ENCODE measurements around the gene PPIL1.

Gene PPIL1

DNA sequence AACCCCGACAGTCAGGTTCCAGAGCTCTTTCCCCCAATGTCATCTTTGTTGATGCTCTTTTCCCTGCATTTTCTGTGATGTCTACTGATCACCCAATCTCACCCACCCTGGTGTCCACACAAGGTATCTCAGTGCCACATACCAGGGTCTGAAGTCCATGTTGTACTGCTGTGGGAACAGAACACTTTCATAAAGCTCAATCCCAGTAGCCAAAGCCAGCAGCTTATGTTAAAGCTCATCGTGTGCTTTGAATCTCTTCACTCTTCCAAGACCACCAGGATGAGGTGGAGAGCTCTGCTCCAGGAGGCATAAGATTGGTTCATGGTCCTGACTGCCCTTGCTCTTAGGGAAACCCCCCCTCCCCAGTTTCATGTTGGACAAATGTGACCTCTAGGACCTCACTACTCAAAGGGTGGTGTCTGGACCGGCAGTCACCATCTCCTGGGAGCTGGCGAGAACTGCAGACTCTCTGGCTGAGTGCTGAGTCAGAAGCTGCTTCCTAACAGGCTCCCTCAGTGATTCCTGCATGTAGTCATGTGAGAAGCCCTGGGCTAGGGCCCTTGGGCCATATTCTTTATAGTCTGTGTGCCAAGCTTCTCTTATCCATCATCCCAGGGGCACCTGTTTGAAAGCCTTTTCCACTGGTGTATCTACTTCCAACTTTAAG, 22.0 kb downstream of the PPIL1 start:
- DNase-seq: no peak

DNA sequence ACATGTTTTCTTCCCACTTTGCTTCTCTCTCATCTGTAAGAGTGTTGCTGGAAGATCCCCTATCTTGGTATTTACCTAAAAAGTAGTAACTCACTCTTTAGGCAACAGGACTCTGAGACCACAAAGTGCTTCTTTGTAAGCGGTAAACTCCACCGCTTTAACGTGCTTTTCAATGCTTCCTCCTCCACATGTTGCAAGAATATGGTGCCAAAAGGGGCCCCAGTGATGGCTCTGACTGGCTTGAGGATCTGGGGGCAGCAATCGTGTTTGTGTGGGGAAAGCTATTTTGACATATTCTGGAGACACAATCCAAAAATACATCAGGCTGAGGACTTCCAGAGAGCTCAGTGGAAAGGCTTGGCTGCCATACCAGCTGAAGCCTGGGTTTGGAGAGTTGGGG, 23.0 kb downstream of the PPIL1 start:
- DNase-seq: no peak

DNA sequence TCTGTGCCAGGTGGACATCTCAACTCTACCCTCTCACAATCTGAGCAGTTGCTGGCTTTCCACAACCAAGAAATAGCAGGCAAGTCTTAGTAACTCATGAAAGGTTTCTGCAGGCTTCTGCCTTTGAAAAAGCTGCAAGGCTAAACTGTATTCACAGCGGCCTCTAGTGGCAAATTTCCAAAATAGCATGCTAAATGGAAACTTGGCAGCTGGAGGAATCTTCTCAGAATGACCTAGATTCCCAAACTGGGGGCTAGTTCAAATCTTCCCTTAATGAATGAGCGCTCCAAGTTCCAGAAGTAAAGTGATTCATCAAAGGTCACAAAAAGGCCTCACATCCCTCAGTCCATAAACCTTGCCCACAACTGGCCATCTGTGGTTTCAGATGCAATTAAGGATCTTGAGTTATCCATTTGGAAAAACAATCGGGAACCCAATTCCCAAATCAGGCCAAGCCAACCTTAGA, 23.4 kb downstream of the PPIL1 start:
- peak; percentile 45 for DNase-seq

DNA sequence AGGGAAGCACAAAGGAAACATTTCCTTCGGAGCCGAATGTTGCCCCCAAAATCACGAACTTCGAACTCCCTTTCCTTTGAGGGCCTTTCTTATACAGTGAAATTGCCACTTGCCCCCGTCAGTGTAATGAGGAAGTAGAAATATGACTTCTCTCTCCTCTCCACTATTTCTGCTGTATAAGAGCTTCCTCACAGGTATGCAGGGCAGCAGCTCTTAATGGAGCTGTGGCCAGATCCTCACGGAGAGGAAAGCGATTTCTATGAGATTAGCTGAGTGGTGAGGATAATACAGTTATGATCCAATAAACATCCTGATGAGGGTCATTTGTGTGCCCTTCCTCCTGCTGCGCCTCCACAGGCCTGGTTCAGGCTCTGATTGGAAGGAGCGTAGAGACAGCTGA, 24.6 kb downstream of the PPIL1 start:
- no peak for DNase-seq

DNA sequence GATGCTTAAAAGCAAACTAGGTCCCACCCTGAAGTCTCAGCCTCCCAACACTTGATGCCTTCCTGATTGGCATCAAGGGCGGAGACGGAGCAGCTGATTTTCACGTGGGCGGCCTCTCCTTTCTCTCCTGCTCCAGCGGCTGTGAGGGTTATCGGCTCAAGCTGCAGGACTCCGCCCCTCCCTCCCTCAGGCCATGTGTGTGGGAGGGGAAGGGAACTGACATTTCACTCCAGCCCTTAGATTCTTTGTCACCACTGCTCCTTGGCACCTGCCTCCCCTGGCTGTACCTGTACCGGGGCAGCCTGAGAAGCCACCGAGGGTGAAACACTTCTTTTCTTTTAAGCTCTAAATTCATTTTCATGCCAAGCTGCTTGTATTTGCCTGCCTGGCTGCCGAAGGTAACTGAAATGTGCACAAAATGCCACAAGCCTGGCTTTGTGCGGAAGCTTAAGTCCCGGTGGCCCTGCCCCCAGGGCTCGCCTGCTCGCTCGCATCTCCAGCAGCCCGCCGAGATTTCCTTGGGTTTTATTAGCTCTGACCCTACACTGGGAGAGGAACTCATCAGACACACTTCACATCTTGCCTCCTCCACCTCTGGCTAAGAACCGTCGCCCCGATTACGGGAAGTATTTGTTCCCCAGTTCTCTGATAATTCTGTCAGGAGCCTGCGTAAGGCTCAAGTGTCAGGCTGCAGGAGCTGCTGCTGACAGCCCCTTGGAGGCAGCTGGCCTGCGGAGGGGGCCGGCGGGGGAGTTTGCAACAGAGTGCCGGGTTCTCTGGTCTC, 25.8 kb downstream of the PPIL1 start:
- DNase-seq: peak; percentile 89

DNA sequence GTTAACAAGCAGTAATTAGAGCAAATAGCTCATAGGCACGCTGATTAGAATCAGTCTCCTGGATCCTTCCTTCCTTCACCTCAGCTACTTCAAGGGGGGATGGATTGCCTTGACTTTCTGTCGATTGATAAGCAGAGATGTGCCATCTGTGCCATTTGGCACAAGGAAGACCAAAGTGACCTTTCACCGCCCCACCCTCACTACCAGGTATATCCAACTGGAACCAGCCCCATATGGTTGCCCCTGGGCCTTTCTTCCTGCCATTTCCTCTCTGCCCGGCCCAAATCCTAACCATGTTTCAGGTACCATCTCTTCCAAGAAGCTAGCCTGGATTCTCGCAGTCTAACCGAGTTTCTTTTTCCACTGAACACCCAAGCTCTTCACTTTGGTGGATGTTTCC, 26.6 kb downstream of the PPIL1 start:
- DNase-seq: no peak

DNA sequence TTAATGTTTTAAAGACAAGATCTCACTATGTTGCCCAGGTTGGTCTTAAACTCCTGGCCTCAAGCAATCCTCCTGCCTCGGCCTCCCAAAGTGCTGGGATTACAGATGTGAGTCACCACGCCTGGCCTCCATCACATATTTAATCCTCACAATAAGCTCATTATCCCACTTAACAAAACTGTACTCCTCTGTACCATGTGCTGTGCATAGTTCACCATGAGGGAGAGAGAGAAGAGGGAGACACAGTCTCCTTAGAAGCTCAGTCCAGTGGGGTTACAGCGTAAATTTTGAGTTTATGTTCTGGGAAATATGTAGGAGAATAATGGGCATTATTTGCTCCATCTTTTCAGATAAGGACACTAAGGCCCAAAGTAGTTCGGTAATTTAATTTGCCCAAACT, 27.5 kb downstream of the PPIL1 start:
- no peak for DNase-seq

DNA sequence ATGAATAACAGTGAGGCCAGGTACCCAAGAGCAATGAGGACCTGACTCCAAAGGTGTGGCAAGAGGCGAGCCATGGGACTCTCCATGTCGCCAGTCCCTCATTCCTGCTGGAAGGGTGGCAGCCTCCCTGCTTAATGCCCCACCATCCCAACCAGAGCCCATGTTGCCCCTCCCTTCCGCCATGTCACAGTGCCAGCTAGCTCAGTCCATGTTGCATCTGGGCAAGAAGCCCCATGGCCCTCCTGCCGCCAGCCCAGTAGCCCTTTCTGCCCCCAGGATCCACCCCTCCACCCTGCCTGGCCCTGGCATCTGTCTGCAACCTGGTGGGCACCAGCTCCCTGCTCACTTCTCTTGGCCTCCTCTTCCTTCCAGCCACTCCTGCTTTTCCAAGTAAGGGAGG, 29.4 kb downstream of the PPIL1 start:
- no peak for DNase-seq

DNA sequence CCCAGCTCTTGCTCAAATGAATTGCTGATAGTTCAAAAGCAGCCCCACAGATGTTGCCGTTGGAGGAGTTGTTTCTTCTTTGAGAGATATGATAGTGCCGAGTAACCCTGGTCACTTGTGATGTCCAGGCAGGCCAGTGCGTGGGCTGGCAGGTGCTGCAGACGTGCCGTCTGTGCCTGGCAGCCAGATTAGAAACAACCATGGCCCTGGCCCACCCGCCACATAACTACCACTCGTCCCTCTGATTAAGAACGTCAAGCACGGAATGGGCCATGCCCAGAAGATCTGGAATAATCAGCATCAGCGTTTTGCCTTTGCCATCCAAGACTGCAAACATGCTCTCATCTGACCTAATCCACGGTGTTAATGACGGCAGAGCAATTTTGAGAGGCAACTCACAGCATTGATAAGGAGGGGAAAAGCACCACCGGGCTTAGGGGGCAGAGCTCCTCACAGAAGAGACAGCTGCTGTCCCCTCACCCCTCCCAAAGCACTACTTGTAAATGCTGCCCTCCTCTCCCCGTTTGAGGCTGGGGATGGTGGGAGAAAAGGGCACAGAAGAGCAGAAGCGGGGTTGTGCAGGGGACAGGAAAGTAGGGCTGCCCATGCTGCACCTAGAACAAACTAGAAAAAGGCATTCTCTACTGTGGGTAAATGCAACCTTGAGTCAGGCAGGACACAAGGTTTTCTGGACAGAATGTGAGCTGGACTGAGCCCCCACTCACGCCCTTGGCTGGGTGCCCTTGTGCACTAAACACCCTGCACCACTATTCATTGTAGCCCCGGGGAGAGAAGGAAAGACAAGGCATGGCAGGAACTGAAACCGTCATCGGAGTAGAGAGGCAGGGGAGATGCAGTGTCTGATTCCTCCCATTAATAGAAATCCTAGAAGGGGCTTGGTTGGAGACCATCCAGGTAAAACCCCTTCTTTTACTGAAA, 30.1 kb downstream of the PPIL1 start:
- no peak for DNase-seq

DNA sequence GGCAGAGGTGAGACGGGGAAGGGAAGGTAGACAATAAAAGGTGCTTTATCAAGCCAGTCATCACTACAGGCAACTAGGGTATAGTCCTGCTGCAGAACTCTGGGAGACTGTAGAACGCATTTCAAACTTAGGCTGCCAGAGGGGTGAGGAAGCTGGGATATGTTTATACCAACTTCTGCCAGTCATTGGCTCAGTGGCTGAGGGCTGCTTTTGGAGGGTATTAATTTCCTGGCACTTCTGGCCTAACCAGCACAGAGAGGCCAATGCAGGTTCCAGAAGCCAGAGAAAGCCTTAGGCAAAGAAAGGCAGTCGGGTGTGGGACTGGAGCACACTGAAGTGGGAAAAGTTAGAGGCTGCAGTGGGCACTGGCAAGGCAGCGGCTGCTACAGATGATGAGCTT, 31.4 kb downstream of the PPIL1 start:
- no peak for DNase-seq

DNA sequence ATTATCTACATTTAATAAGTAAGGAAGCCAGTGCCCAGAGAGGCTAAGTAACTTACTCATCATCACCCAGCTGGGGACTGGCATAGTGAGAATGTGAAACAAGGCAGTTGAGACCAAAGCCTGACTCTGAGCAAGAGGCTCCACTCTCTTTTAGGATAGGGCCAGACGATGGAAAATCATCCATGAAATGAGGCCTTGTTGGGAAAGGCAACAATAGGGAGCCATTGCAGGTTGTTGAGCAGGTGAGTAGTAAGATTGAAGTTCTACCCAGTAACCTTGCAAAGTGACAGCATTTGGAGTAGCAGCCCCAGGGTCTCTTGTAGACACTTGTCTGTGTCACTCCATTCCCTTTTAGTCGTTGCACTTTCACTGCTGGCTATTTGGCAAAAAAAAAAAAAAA, 32.8 kb downstream of the PPIL1 start:
- no peak for DNase-seq

DNA sequence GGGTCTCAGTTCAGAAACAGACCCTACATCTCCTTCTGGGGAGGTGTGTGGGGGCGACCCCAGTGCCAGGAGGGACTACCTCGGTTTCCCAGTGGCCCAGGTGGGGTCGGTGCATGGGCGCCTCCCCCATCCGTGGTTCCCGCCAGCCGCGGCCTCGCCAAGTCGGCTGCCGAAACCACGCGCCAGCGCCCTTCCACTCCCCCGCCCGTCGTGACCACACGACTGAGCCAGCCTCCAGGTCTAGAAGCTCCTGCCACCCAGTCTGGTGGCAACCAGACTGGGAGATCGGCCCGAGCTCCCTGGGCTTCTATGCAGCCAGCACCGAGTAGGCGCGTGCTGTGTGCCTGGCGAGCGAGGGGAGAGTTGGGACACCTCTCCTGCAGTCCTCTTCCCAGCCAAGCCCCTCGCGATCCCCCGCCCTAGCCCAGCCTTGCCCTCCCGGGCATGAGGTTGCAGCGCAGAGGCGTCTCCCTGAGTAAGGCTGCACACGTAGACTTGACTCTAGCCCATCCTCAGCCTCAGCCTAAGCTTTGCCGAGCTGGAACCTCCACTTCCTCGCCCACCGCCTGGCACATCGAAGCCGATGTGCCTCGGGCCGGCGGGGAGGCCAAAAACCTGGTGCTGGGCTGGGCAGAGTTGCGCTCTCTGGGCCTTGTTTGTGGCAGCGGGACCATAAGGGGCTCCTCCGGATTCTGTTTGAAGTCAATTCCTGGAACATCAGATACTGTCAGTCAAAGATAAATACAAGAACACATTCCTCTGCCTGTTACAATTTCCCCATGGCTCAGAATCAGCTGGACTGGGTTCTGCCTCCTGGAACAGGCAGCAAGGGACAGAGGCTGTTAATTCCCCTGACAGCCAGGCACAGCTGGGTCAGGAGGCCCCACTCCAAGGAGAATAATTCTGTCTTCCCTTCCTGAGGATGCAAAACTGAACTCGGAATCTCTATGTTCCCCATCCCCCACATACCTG, 33.9 kb downstream of the PPIL1 start:
- no peak for DNase-seq

DNA sequence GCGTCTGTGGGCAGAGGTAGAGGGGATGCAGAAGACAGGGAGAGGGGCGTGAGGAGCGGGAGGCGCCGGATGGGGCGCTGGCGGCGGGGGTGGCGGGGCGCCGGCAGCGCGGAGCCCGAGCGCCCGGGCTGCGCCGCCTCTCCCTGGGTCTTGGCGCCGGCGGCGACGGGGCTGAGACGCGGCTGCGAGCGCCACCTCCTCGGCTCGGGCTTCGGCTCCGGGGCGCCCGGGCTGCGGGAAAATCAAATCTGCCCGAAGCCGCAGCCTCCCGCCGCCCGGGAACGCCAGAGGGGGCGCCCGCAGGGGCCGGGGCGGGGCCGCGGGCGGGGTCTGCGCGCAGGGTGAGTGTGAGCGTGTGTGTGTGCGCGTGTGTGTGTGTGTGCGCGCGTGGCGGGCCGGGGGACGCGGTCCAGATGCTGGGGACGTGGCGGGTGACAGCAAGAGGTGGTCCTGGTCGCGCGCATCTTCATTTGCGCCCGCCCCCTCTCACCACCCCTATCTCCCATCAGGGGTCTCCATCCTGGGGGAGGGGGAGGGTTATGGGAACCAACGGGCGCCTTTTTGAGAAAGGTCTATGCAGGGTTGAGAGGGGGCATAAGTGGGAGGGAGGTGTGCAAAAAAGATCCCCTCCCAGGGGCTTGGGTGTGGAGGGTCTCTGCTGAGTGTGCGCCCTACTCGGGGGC, 34.7 kb downstream of the PPIL1 start:
- peak; percentile 53 for DNase-seq

DNA sequence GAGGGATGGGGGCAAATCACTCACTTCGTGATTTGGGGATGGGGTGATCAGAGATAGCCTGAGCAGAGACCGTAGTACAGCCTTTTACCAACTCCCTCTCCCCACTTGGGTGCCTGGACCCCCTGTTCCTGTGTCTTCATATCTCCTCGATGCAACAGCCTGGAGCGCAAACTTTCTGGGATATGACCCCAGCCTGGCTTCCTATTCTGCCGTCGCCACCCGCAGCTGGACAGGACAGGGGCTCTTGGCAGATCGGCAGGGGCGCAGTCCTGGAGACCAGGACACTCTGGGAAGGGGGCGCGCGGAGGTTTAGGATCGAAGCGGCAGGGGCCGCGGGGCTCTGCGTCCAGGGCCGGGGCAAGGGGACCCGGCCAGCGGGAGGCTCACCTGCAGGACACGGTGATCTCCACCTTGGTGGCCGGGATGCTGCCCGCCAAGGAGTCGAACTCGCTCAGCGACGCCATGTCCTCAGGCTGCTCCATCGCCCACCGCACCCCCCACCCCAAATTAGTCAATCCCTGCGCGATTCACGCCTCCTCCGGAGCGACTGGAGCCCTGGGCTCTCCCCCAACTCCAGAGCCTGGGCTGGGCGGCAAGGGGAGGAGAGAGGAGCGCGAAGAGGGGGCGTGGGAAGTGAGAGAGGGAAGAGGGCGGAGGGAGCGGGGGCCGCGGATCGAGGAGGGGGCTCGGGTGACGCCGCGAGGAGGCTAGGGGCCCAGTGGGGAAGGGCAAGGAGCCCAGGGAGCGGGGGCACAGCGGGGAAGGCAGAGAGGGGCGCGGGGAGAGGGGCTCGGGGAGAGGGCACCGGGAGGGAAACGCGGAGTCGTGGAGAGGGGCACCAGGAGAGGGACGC, 35.5 kb downstream of the PPIL1 start, which contains the start of gene CPNE5:
Gene CPNE5, minus strand, starts transcription at position 549 of the 853 bp plus-strand sequence. Its CDS starts 67 bp downstream, at position 482.
- peak; percentile 41 for DNase-seq

DNA sequence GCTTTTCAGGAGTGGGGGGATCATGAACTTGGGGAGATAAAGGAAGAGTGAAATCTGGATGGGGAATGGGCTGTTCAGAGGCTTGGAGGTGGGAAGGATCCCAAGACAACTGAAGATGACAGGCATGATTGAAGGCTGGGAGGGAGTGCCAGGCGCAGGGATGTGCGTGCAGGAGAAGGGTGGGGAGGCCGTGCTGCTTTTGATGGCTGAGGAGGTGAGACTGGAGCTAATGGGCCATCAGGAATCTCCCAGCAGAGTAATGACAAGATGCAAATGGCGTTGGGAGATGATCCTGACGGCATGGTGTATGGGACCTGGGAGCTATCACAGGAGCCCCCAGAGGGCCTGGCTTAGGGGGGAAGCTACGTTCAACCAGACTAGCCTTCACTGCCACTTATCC, 36.9 kb downstream of the PPIL1 start:
- DNase-seq: no peak

DNA sequence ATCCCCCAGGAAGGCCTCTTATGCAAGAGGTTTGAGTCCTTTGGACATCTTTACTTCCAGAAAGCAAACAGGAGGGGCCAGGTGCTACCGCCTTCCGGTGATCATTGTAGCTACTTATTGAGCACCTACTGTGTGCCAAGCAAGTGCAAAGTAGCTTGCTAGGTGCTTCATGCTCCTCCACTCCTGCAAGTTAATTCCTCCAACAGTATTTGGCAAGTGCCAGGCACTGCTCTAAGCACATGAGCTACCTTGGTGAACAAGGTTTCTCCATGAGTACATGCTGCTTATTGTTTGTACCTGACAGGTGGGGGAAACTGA, 37.6 kb downstream of the PPIL1 start:
- no peak for DNase-seq

DNA sequence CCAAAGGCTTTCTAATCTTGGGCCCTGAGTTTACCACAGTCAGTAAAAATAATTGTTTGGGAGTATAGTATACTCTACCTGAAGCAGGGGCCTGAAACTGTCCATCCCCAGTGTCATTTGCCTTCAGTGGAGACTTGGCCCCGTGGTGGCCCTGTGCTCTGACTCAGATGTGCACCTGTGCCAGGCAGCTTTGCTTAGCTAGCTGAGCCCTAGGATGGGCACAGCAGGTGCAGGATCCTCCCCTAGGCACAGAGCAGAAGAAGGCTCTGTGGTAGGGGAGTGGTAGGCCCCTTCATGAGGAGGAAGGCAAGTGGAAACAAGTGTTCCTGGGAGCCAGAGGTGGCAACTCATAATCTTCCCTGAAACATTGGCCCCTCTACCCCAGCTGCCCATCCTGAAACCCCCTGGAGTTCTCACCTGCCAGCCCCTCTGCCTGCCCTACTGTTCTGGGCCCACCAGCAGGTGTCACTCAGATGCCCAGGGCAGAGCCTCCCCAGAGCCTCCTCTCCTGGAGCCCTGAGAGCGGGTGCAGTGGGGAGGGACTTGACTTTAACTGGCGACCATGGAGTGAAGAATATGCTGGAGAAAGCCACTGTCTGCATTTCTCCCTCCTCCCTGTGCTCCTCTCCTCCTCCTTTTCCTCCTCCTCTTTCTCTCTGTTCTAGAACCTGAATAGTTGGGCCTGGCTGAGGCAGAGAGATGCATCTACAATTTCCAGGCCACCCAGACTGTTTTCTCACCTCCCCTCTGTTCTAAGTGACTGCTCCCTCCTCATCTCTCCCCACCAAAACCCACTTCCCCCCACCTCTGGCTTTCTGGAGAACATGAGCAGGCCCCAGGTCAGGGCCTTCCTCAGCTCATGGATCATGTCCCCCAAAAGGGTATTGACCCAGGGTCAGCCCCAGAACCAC, 38.2 kb downstream of the PPIL1 start:
- peak; percentile 29 for DNase-seq

DNA sequence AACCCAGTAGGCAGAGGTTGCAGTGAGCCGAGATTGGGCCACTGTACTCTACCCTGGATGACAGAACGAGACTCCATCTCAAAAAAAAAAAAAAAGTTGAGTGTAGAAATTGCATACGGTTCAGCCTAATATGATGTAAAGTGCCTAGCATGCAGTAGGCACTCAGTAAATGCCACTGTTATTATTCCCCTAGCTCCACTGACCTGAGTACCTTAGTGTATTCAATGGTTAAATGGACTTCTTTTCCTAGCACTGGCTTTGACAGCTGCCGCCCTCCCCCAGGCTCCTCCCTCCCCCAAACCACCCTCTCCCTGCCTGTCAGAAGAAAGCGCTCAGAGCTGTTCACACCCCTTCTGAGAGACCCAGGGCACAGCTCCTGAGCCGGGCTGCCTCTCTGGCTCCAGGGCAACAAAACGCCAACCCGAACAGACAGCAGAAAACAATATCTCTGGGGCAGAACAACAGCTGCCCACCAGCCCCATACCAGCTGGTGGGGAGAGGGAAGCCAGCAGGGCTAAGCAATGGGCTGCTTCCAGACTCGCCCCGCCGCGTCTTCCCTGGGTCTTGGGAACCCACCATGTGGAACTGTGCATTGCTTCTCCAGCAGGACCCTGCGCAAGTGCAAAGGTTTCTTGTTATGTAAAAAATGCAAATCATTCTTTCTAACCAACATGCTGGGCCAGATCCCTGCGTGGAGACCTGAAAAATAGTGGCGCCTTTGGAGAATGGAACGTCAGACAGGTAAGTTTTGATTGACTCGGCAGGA, 39.8 kb downstream of the PPIL1 start:
- no peak for DNase-seq
